GM12875 (cell line): ENCODE data around the gene CDH15.

ENCODE experiments used
- H3K4me3 ChIP-seq: one replicate; pipeline ENCODE4 v1.5.1; 2011; ENCODE audit warnings: low read depth, low read length, control low read depth
- TF ChIP-seq, protein P1 (sequence below): IDR thresholded peaks from 2 replicates; pipeline ENCODE4 v1.5.1; 2011; ENCODE audit warnings: low read depth, mild to moderate bottlenecking, control low read depth, inconsistent platforms, low read length, moderate library complexity, borderline replicate concordance; ENCODE audit not compliant: insufficient read depth

The CDH15 gene

GRCh38 chr16:89216315-89217137 lies 45.0 kb downstream of the CDH15 start:
- peak overlapping the region; percentile 97 for H3K4me3 ChIP-seq
- TF ChIP-seq, protein P1, sequence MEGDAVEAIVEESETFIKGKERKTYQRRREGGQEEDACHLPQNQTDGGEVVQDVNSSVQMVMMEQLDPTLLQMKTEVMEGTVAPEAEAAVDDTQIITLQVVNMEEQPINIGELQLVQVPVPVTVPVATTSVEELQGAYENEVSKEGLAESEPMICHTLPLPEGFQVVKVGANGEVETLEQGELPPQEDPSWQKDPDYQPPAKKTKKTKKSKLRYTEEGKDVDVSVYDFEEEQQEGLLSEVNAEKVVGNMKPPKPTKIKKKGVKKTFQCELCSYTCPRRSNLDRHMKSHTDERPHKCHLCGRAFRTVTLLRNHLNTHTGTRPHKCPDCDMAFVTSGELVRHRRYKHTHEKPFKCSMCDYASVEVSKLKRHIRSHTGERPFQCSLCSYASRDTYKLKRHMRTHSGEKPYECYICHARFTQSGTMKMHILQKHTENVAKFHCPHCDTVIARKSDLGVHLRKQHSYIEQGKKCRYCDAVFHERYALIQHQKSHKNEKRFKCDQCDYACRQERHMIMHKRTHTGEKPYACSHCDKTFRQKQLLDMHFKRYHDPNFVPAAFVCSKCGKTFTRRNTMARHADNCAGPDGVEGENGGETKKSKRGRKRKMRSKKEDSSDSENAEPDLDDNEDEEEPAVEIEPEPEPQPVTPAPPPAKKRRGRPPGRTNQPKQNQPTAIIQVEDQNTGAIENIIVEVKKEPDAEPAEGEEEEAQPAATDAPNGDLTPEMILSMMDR: peak; percentile 69

- TF ChIP-seq, protein P1: no peak
- peak overlapping the region; percentile 97 for H3K4me3 ChIP-seq
These were observed 45.5 kb downstream of the CDH15 start for GRCh38 chr16:89217138-89217387.

GRCh38 chr16:89217388-89218191 lies 46.0 kb downstream of the CDH15 start, which contains the start of gene ZNF778:
TSS of gene ZNF778 (plus strand) at chr16:89217703. CDS start at chr16:89221128, 3,425 bp downstream.
- H3K4me3 ChIP-seq: peak within 1 kb of the TSS; percentile 97
- TF ChIP-seq, protein P1: no peak

DNA sequence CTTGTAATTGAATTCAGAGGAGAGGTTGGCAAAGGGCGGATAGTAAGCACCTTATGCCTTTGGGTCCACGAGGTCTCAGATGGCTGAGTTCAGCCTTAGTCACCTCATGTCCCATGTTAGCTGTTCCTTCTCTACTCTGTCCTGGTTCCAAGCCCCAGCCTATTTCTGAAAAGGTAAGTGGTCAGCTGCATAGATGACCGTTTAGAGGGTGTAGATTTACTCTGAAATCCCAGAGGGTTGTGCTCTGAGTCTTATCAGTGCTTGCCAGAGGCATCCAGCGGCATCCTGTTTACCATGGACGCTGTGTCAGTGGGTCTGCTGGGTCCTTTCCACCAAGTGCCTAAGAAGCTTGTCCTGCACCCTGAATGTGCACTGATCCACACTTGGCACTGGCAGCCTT lies 47.8 kb downstream of the CDH15 start:
- H3K4me3 ChIP-seq: no peak overlapping the region
- TF ChIP-seq, protein P1: no peak

- TF ChIP-seq, protein P1: no peak
- H3K4me3 ChIP-seq: no peak overlapping the region
These were observed 50.1 kb downstream of the CDH15 start for GRCh38 chr16:89221604-89222003.

DNA sequence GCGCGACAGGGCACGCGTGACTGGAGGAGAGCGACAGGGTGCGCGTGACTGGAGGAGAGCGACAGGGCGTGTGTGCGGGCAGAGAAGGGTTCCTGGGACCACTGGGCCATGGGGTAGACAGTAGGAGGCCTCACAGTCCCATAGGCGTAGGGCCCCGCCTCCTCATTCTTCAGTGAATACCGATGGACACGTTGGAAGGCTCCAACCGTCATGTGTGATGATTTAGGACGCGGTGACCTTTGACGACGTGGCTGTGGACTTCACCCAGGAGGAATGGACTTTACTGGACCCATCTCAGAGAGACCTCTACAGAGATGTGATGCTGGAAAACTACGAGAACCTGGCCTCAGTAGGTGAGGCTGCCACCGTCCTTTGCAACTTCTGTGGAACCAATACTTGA lies 51.4 kb downstream of the CDH15 start:
- TF ChIP-seq, protein P1: no peak
- H3K4me3 ChIP-seq: no peak overlapping the region
